Naive thymus-derived CD8-positive, alpha-beta T cell (primary cell): ENCODE data around the gene DYRK4. TPM values are rescaled to one million over a fixed set of nuclear protein-coding genes. Genes with fewer than 3 reads are reported as not detected.

ENCODE experiments used
- ATAC-seq, 2 donors: fragments of 150-1000 bp; cut with Tn5 transposase in 1 of 2; sonication (Bioruptor Pico), chemical (Tn5 transposase) in 1 of 2; 1 replicate in 1 of 2; 2 replicates in 1 of 2; pipeline ENCODE4 v1.10.0; 2021; ENCODE audit warnings: mild to moderate bottlenecking in 2 of 2, moderate library complexity in 2 of 2
- POLR2A ChIA-PET: fragments of 350-600 bp; sonication (Branson Sonifier 250); formaldehyde crosslinking; loops from one replicate; lab custom pipeline; 2021; ENCODE audit warnings: antibody characterized with exemption; lab: Charles Lee
- DNase-seq, 10 donors: peaks; one replicate each; pipeline versions ENCODE4 v3.0.0 to v3.0.0-alpha.2; 2020 to 2022
- H3K27ac Mint-ChIP-seq, 10 donors: one replicate each; pipeline ENCODE4 v1.8.0; 2020 to 2022; ENCODE audit warnings: mild to moderate bottlenecking in 10 of 10, mixed read lengths in 10 of 10, moderate library complexity in 4 of 10, inconsistent platforms in 1 of 10
- H3K27me3 Mint-ChIP-seq, 5 donors: one replicate each; pipeline ENCODE4 v1.8.0; 2021 to 2022; ENCODE audit warnings: mixed read lengths in 5 of 5
- H3K36me3 Mint-ChIP-seq, 3 donors: one replicate each; pipeline ENCODE4 v1.8.0; 2020 to 2022; ENCODE audit warnings: mixed read lengths in 3 of 3, mild to moderate bottlenecking in 2 of 3, inconsistent platforms in 1 of 3
- H3K4me1 Mint-ChIP-seq, 4 donors: one replicate each; pipeline ENCODE4 v1.8.0; 2021 to 2022; ENCODE audit warnings: mixed read lengths in 4 of 4
- H3K4me3 Mint-ChIP-seq, 10 donors: one replicate each; pipeline ENCODE4 v1.8.0; 2020 to 2022; ENCODE audit warnings: mild to moderate bottlenecking in 10 of 10, mixed read lengths in 10 of 10, moderate library complexity in 6 of 10, inconsistent platforms in 1 of 10
- H3K9me3 Mint-ChIP-seq, 9 donors: one replicate each; pipeline ENCODE4 v1.8.0; 2020 to 2022; ENCODE audit warnings: mixed read lengths in 9 of 9, mild to moderate bottlenecking in 3 of 9, inconsistent platforms in 1 of 9, moderate library complexity in 1 of 9
- polyA plus RNA-seq, 3 donors: library from polyadenylated mRNA; unstranded; fragments of 300-500 nt; fragmentation: Illumina TruSeq; gene quantifications; one replicate each; pipeline ENCODE4 v1.2.3, GENCODE V29; 2021
- total RNA-seq, 8 experiments: library from RNA in 2 of 8; stranded (reverse) in 2 of 8; gene quantifications; one replicate each; pipeline ENCODE4 v1.2.3 and lab custom pipeline; 2021 to 2026

The DYRK4 gene
- total and polyA plus RNA-seq, 5 experiments from 2014 or later: 20.6 to 42.5 (median 28.8) TPM

GRCh38 chr12:4540638-4541037 is 21.4 kb upstream of the DYRK4 start:
- POLR2A ChIA-PET: no interaction called here
- Mint-ChIP-seq H3K27me3 (no peaks in the 10 kb centered on the region), H3K4me1 (peaks cover 10 to 35% (median 26%) of the 10 kb centered on the region in 4 donors)

GRCh38 chr12:4545195-4545594 is 16.8 kb upstream of the DYRK4 start:
- no peaks in the 10 kb centered on the region for H3K4me1 Mint-ChIP-seq
- no peak for ATAC-seq
- H3K4me3 Mint-ChIP-seq: no peak overlapping the region
- H3K9me3 Mint-ChIP-seq: no peaks in the 10 kb centered on the region
- peak overlapping the region in 2 of 10 donors; percentile 16 to 43 for H3K27ac Mint-ChIP-seq
- no peaks in the 10 kb centered on the region for H3K27me3 Mint-ChIP-seq
- no peaks in the 10 kb centered on the region for H3K36me3 Mint-ChIP-seq
- no peak for DNase-seq
- POLR2A ChIA-PET: interaction anchor here (0.6 kb wide), 1 partner anchor 17 kb away, joined by 4 read pairs; no protein-coding TSS in a partner anchor

More at GRCh38 chr12:4540638-4541037, 21.4 kb upstream of the DYRK4 start:
- Mint-ChIP-seq H3K27ac (no peak overlapping the region), H3K36me3 (peaks cover 0 to 2% (median 0%) of the 10 kb centered on the region in 3 donors), H3K4me3 (no peak overlapping the region), H3K9me3 (no peaks in the 10 kb centered on the region)
- DNase-seq: no peak
- ATAC-seq: no peak

DNA sequence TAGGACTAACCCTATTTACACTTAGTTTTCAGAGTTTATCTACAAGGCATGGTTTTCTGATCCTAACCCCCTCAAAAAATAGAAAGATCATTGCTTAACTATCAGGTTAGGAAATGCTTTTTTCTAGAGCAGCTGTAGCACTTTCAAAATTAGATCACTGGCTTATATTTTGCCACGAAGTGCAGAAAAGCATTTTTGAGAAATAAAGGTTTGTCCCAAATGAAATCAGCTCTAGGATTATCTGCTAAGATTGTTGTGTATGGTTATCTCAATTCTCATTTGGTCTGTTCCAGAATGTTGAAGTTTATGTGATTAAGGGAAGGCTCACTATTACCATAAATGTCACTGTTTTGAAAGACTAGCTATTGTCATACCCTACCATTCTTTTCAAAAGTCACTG is 9.8 kb upstream of the DYRK4 start:
- Mint-ChIP-seq H3K4me1 (no peaks in the 10 kb centered on the region), H3K27ac (no peak overlapping the region), H3K4me3 (no peak overlapping the region), H3K27me3 (no peaks in the 10 kb centered on the region), H3K9me3 (no peaks in the 10 kb centered on the region), H3K36me3 (no peaks in the 10 kb centered on the region)
- DNase-seq (no peak), ATAC-seq (no peak)
- POLR2A ChIA-PET: no interaction called here

GRCh38 chr12:4553943-4554342 is 8.1 kb upstream of the DYRK4 start:
- Mint-ChIP-seq H3K9me3 (no peaks in the 10 kb centered on the region), H3K4me1 (no peaks in the 10 kb centered on the region), H3K27me3 (no peaks in the 10 kb centered on the region), H3K27ac (no peak overlapping the region), H3K4me3 (no peak overlapping the region), H3K36me3 (no peaks in the 10 kb centered on the region)
- ATAC-seq: no peak
- no peak for DNase-seq
- POLR2A ChIA-PET: no interaction called here

- ATAC-seq: no peak
- Mint-ChIP-seq H3K4me1 (no peaks in the 10 kb centered on the region), H3K9me3 (no peaks in the 10 kb centered on the region), H3K4me3 (no peak overlapping the region), H3K27me3 (peaks cover 0 to 5% (median 0%) of the 10 kb centered on the region in 5 donors), H3K27ac (no peak overlapping the region), H3K36me3 (no peaks in the 10 kb centered on the region)
- no peak for DNase-seq
- POLR2A ChIA-PET: no interaction called here
Observed at GRCh38 chr12:4555804-4556203, 6.2 kb upstream of the DYRK4 start.

- Mint-ChIP-seq H3K36me3 (no peaks in the 10 kb centered on the region), H3K27me3 (peaks cover 0 to 8% (median 0%) of the 10 kb centered on the region in 5 donors), H3K4me3 (no peak overlapping the region), H3K27ac (no peak overlapping the region), H3K4me1 (peaks cover 0 to 1% (median 0%) of the 10 kb centered on the region in 4 donors), H3K9me3 (no peaks in the 10 kb centered on the region)
- POLR2A ChIA-PET: no interaction called here
- no peak for DNase-seq
- no peak for ATAC-seq
Observed at GRCh38 chr12:4556735-4557530, 5.1 kb upstream of the DYRK4 start.

- Mint-ChIP-seq H3K9me3 (no peaks in the 10 kb centered on the region), H3K4me1 (peaks cover 0 to 8% (median 4%) of the 10 kb centered on the region in 4 donors), H3K4me3 (no peak overlapping the region), H3K36me3 (no peaks in the 10 kb centered on the region), H3K27me3 (peaks cover 0 to 15% (median 5%) of the 10 kb centered on the region in 5 donors), H3K27ac (no peak overlapping the region)
- ATAC-seq (no peak), DNase-seq (no peak)
- POLR2A ChIA-PET: no interaction called here
Observed at GRCh38 chr12:4557586-4557985, 4.4 kb upstream of the DYRK4 start.

- H3K9me3 Mint-ChIP-seq: no peaks in the 10 kb centered on the region
- POLR2A ChIA-PET: no interaction called here
- DNase-seq (no peak), ATAC-seq (no peak)
- peaks cover 2 to 19% (median 9%) of the 10 kb centered on the region in 5 donors for H3K27me3 Mint-ChIP-seq
- no peak overlapping the region for H3K27ac Mint-ChIP-seq
- peaks cover 0 to 12% (median 5%) of the 10 kb centered on the region in 4 donors for H3K4me1 Mint-ChIP-seq
- H3K4me3 Mint-ChIP-seq: no peak overlapping the region
- no peaks in the 10 kb centered on the region for H3K36me3 Mint-ChIP-seq
Observed at GRCh38 chr12:4558171-4558570, 3.8 kb upstream of the DYRK4 start.

GRCh38 chr12:4563336-4563735 is 1.3 kb downstream of the DYRK4 start:
- peaks cover 2 to 50% (median 11%) of the 10 kb centered on the region in 4 donors for H3K4me1 Mint-ChIP-seq
- no peaks in the 10 kb centered on the region for H3K36me3 Mint-ChIP-seq
- no peaks in the 10 kb centered on the region for H3K9me3 Mint-ChIP-seq
- ATAC-seq (no peak), DNase-seq (no peak)
- H3K27me3 Mint-ChIP-seq: peaks cover 8 to 57% (median 25%) of the 10 kb centered on the region in 5 donors
- peak overlapping the region in 1 of 10 donors; percentile 0 for H3K4me3 Mint-ChIP-seq
- no peak overlapping the region for H3K27ac Mint-ChIP-seq
- POLR2A ChIA-PET: no interaction called here

GRCh38 chr12:4564818-4565217 is 2.8 kb downstream of the DYRK4 start:
- H3K27me3 Mint-ChIP-seq: peaks cover 8 to 57% (median 25%) of the 10 kb centered on the region in 5 donors
- ATAC-seq (no peak), DNase-seq (no peak)
- peak overlapping the region in 4 of 10 donors; percentile 6 to 76 (median 38) for H3K4me3 Mint-ChIP-seq
- no peaks in the 10 kb centered on the region for H3K36me3 Mint-ChIP-seq
- peaks cover 2 to 54% (median 11%) of the 10 kb centered on the region in 4 donors for H3K4me1 Mint-ChIP-seq
- POLR2A ChIA-PET: no interaction called here
- H3K9me3 Mint-ChIP-seq: no peaks in the 10 kb centered on the region
- peak overlapping the region in 1 of 10 donors; percentile 72 for H3K27ac Mint-ChIP-seq

- H3K36me3 Mint-ChIP-seq: no peaks in the 10 kb centered on the region
- POLR2A ChIA-PET: no interaction called here
- DNase-seq (no peak), ATAC-seq (no peak)
- peaks cover 2 to 54% (median 11%) of the 10 kb centered on the region in 4 donors for H3K4me1 Mint-ChIP-seq
- no peaks in the 10 kb centered on the region for H3K9me3 Mint-ChIP-seq
- peak overlapping the region in 2 of 10 donors; percentile 7 to 72 for H3K27ac Mint-ChIP-seq
- peak overlapping the region in 1 of 10 donors; percentile 45 for H3K4me3 Mint-ChIP-seq
- peaks cover 8 to 57% (median 25%) of the 10 kb centered on the region in 5 donors for H3K27me3 Mint-ChIP-seq
Observed at GRCh38 chr12:4566474-4566873, 4.5 kb downstream of the DYRK4 start.

- Mint-ChIP-seq H3K27me3 (peaks cover 8 to 51% (median 23%) of the 10 kb centered on the region in 5 donors), H3K4me1 (peaks cover 2 to 52% (median 8%) of the 10 kb centered on the region in 4 donors), H3K36me3 (no peaks in the 10 kb centered on the region), H3K4me3 (peak overlapping the region in 1 of 10 donors; percentile 55), H3K9me3 (no peaks in the 10 kb centered on the region), H3K27ac (peak overlapping the region in 1 of 10 donors; percentile 80)
- ATAC-seq (no peak), DNase-seq (no peak)
- POLR2A ChIA-PET: no interaction called here
Observed at GRCh38 chr12:4567073-4567881, 5.3 kb downstream of the DYRK4 start.

DNA sequence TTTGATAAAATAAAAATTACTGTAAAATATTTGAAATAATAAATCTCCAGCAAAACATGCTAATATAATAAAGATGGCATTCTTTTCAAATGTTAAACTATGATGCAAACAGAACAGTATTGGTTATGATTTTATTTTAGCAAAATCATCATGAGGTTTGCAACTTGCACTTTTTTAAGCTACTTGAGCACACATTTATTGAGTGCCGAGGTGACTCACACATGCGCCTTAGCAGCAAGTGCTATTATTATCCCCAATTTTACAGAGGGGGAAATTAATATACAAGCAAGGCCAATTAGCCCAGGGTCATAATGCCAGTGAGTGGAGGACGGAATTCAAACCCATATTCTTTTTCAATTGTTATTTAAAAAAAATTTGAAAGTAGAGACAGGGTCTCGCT is 7.3 kb downstream of the DYRK4 start:
- Mint-ChIP-seq H3K36me3 (no peaks in the 10 kb centered on the region), H3K27ac (no peak overlapping the region), H3K27me3 (peaks cover 3 to 34% (median 12%) of the 10 kb centered on the region in 5 donors), H3K9me3 (no peaks in the 10 kb centered on the region), H3K4me1 (peaks cover 0 to 38% (median 3%) of the 10 kb centered on the region in 4 donors), H3K4me3 (no peak overlapping the region)
- no peak for DNase-seq
- POLR2A ChIA-PET: no interaction called here
- ATAC-seq: no peak
